Measurements from ENCODE around the gene PRKCH. TPM values are rescaled to one million over a fixed set of nuclear protein-coding genes. Genes with fewer than 3 reads are reported as not detected.
A peak's percentile ranks its signal among the peaks of the same experiment; 100 is the strongest.

Gene PRKCH
- total RNA-seq: 10 to 100 TPM; 12.3 to 15.4 (median 14.8) TPM
- long read RNA-seq, donor 1, transcript PRKCH-201 (14 exons, 3,582 nt): major isoform, 9 of 12 reads
- long read RNA-seq, donor 1, partial matches to known transcripts: 1 of 12 reads
- long read RNA-seq, donor 1, other reads (novel, unspliced or antisense): 2 of 12 reads
- long read RNA-seq, donor 2: 0 reads

GRCh38 chr14:61321385-61322010 is at the start of gene PRKCH:
PRKCH (plus strand) TSS chr14:61321579; CDS start chr14:61322102, 523 bp downstream.
- intact Hi-C loops (cut with DNase I, micrococcal nuclease): no loop called here
- ATAC-seq (peak; percentile 84), DNase-seq (peak; percentile 81 to 89 (median 86))
- Histone ChIP-seq H3K4me1 (ENCODE audit: low read depth) (peaks cover 13% of the 10 kb centered on the region), H3K4me3 (peak within 1 kb of the TSS; percentile 37), H3K9me3 (no peaks in the 10 kb centered on the region), H3K36me3 (ENCODE audit: low read depth) (no peaks in the 10 kb centered on the region)
- TF ChIP-seq, protein P1, sequence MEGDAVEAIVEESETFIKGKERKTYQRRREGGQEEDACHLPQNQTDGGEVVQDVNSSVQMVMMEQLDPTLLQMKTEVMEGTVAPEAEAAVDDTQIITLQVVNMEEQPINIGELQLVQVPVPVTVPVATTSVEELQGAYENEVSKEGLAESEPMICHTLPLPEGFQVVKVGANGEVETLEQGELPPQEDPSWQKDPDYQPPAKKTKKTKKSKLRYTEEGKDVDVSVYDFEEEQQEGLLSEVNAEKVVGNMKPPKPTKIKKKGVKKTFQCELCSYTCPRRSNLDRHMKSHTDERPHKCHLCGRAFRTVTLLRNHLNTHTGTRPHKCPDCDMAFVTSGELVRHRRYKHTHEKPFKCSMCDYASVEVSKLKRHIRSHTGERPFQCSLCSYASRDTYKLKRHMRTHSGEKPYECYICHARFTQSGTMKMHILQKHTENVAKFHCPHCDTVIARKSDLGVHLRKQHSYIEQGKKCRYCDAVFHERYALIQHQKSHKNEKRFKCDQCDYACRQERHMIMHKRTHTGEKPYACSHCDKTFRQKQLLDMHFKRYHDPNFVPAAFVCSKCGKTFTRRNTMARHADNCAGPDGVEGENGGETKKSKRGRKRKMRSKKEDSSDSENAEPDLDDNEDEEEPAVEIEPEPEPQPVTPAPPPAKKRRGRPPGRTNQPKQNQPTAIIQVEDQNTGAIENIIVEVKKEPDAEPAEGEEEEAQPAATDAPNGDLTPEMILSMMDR (IDR thresholded peaks at IDR 0.05): no peak

DNA sequence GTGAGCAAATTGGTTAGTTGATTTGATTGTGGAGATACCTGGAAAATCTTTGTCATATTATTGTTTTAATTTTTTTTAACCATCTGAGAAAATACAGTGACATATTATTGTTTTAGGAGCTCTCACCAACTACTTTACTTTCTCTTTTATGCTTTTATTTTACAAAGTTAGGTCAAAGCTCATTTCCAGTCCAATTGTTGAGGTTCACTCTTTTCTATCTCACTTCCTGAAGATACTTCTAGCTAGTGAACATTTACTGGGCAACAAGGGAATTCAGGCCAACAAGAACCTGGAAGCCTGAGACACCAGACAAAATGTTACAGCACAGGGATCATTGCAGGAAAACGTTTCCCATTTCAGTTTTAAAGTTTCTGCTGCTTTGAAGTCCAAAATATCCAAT is 44.1 kb upstream of the PRKCH start:
- intact Hi-C loops (cut with DNase I, micrococcal nuclease): no loop called here
- Histone ChIP-seq H3K36me3 (ENCODE audit: low read depth) (no peaks in the 10 kb centered on the region), H3K4me3 (no peak overlapping the region), H3K9me3 (no peaks in the 10 kb centered on the region), H3K4me1 (ENCODE audit: low read depth) (peaks cover 7% of the 10 kb centered on the region)
- ATAC-seq (no peak), DNase-seq (no peak)
- TF ChIP-seq, protein P1 (IDR thresholded peaks at IDR 0.05): no peak

- DNase-seq (no peak), ATAC-seq (no peak)
- no peaks in the 10 kb centered on the region for H3K9me3 ChIP-seq
- H3K36me3 ChIP-seq (ENCODE audit: low read depth): no peaks in the 10 kb centered on the region
- intact Hi-C loops (cut with DNase I, micrococcal nuclease): no loop called here
- H3K4me3 ChIP-seq: no peak overlapping the region
- TF ChIP-seq, protein P1 (IDR thresholded peaks at IDR 0.05): no peak
- peaks cover 3% of the 10 kb centered on the region for H3K4me1 ChIP-seq (ENCODE audit: low read depth)
Observed at GRCh38 chr14:61277784-61278183, 43.6 kb upstream of the PRKCH start.

DNA sequence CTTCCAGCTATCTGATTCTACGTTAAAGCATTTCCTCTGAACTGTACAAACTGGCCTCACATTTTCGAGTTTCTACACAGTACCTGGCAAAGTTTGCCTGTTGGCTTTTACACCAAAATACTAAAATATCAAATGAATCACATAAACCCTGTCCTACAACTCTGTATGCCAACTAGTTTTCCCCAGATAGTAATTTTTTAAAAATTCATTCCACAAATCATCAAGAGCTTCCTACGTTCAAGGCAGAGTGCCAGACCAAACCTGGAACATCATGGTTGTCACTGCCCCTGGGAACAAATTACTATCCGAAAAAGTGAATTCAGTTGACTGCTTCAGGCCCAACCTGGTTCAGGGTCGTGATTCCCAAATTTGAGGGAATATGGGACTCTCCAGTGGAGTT is 42.3 kb upstream of the PRKCH start:
- intact Hi-C loops (cut with DNase I, micrococcal nuclease): no loop called here
- H3K36me3 ChIP-seq (ENCODE audit: low read depth): no peaks in the 10 kb centered on the region
- H3K4me1 ChIP-seq (ENCODE audit: low read depth): no peaks in the 10 kb centered on the region
- TF ChIP-seq, protein P1 (IDR thresholded peaks at IDR 0.05): no peak
- ATAC-seq (no peak), DNase-seq (no peak)
- H3K4me3 ChIP-seq: no peak overlapping the region
- no peaks in the 10 kb centered on the region for H3K9me3 ChIP-seq

DNA sequence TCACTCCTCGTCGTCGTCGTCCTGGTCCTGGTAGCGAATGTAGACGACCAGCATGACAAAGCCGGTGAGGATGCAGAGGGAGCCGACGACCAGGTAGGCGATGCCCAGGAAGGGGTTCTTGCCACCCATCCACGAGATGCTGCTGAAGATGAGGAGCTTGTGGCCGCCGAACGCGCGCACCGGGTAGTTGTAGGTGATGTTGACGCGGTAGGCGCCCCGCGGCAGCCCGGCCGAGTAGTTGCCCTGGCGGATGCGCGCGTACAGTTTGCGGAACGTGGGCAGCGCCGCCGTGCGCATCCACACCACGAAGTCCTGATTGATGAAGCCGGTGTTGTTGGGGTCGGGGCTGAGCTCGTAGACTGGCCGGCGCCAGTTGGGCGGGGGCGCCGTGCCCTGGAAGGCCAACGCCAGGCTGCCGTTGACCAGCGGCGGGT is 41.3 kb upstream of the PRKCH start:
- peaks cover 3% of the 10 kb centered on the region for H3K4me1 ChIP-seq (ENCODE audit: low read depth)
- no peaks in the 10 kb centered on the region for H3K9me3 ChIP-seq
- DNase-seq: peak in 1 of 3 donors; percentile 50
- H3K36me3 ChIP-seq (ENCODE audit: low read depth): no peaks in the 10 kb centered on the region
- intact Hi-C loops (cut with DNase I, micrococcal nuclease): no loop called here
- TF ChIP-seq, protein P1 (IDR thresholded peaks at IDR 0.05): no peak
- peak; percentile 17 for ATAC-seq
- H3K4me3 ChIP-seq: peak overlapping the region; percentile 59
